NOMO-1 treated with dmso at 0.1 percent for 144 hours (cell line): Measurements from ENCODE around the gene ZCCHC18.
A peak's percentile ranks its signal among the peaks of the same experiment; 100 is the strongest.
"Not testable (repeated sequence)": the region's sequence is repeated elsewhere in the genome, so short reads cannot be mapped to it uniquely, and the experiment has no call there.

Experiments
- DNase-seq: peaks from one replicate; lab custom pipeline; 2025; ENCODE audit not compliant: unreplicated experiment; lab: John Stamatoyannopoulos, UW

The ZCCHC18 gene

GRCh38 chrX:104112326-104112951, at the start of gene ZCCHC18:
Gene ZCCHC18 (plus strand): TSS chrX:104112523. CDS start chrX:104114112, 1,589 bp downstream.
- no peak for DNase-seq

GRCh38 chrX:104062636-104063035, 49.7 kb upstream of the ZCCHC18 start:
- not testable (repeated sequence) for DNase-seq

GRCh38 chrX:104075778-104076445, 36.4 kb upstream of the ZCCHC18 start, which contains the start of gene TMSB15C:
Gene TMSB15C (minus strand): TSS chrX:104076236.
- not testable (repeated sequence) for DNase-seq

GRCh38 chrX:104077854-104078253, 34.5 kb upstream of the ZCCHC18 start:
- DNase-seq: not testable (repeated sequence)

GRCh38 chrX:104084063-104084462, 28.3 kb upstream of the ZCCHC18 start:
- DNase-seq: no peak

GRCh38 chrX:104084534-104085277, 27.6 kb upstream of the ZCCHC18 start:
- DNase-seq: no peak

GRCh38 chrX:104085477-104085876, 26.8 kb upstream of the ZCCHC18 start:
- DNase-seq: no peak

- no peak for DNase-seq
Observed at GRCh38 chrX:104085919-104086318, 26.4 kb upstream of the ZCCHC18 start.

- DNase-seq: peak; percentile 27
Observed at GRCh38 chrX:104098151-104098808, 14.0 kb upstream of the ZCCHC18 start.

- no peak for DNase-seq
Observed at GRCh38 chrX:104098919-104099318, 13.4 kb upstream of the ZCCHC18 start.

GRCh38 chrX:104104676-104105075, 7.6 kb upstream of the ZCCHC18 start:
- DNase-seq: no peak

GRCh38 chrX:104105330-104106262, 6.7 kb upstream of the ZCCHC18 start:
- DNase-seq: no peak

GRCh38 chrX:104108955-104109354, 3.4 kb upstream of the ZCCHC18 start:
- DNase-seq: no peak

GRCh38 chrX:104110491-104111240, 1.7 kb upstream of the ZCCHC18 start:
- not testable (repeated sequence) for DNase-seq

GRCh38 chrX:104113222-104113965, 1.1 kb downstream of the ZCCHC18 start:
- DNase-seq: no peak

GRCh38 chrX:104117759-104118158, 5.4 kb downstream of the ZCCHC18 start:
- no peak for DNase-seq

- no peak for DNase-seq
Observed at GRCh38 chrX:104118765-104119164, 6.4 kb downstream of the ZCCHC18 start.

- DNase-seq: no peak
Observed at GRCh38 chrX:104122829-104123228, 10.5 kb downstream of the ZCCHC18 start.

- no peak for DNase-seq
Observed at GRCh38 chrX:104126856-104127255, 14.5 kb downstream of the ZCCHC18 start.
